Activated effector memory CD4-positive, alpha-beta T cell treated with Interleukin-2 at 50 U/mL for 16 hours (primary cell): Measurements from ENCODE around the gene FRMD4A.
"Not testable (repeated sequence)": the region's sequence is repeated elsewhere in the genome, so short reads cannot be mapped to it uniquely, and the experiment has no call there.

Experiments
- DNase-seq: peaks from one replicate; pipeline ENCODE4 v3.0.0-alpha.2; 2020

FRMD4A gene

GRCh38 chr10:13834581-13835286 is 496.0 kb downstream of the FRMD4A start:
- no peak for DNase-seq

- no peak for DNase-seq
Measured at GRCh38 chr10:13831711-13832141, 499.0 kb downstream of the FRMD4A start.

DNA sequence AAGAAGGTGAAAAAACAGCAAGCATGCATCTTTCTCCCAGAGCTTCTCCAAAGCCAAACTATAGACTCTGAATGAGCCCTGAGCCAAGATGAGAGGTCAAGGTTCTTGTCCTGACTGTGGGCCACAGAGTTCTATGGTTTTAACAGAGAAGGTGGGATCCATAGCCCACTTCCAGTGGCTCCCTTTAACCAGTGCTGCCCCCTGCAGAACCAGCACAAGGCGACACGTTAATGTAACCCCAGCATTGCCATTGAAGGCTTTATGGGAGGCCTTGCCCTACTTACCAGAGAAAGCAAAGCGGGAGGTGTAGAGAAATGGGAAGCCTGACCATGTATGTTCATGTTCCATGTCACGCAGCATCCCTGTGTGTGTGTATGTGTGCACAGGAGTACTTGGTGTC is 500.3 kb downstream of the FRMD4A start:
- DNase-seq, result no peak

- DNase-seq, result no peak
Measured at GRCh38 chr10:13829790-13830189, 500.9 kb downstream of the FRMD4A start.

GRCh38 chr10:13828284-13828683 is 502.4 kb downstream of the FRMD4A start:
- not testable (repeated sequence) for DNase-seq

- no peak for DNase-seq
Measured at GRCh38 chr10:13827076-13827797, 503.5 kb downstream of the FRMD4A start.

DNA sequence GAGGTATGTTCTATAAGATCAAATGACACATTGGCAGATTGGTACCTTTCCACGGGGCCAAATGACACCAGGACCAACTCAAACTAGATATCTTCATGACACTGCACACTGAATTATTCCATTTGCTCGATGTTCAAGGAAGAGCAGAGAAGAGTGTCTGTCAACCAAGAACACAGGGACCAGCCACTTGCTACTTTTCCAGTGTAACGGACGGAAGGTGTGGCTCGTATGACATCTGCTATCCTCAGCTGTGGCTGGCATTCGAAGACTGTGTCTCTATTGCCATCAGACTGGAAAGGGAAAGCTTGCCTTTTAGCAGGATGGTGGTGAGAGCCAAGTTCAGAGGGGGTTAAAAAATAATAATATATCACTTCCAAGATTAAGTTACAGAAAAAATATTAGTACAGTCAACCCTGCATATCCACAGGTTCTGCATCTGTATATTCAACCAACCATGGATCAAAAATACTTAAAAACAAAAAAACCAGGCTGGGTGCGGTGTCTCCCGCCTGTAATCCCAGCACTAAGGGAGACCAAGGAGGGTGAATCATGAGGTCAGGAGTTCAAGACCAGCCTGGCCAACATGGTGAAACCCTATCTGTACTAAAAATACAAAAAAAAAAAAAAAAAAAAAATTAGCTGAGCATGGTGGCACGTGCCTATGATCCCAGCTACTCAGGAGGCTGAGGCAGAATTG is 506.9 kb downstream of the FRMD4A start:
- no peak for DNase-seq

GRCh38 chr10:13823096-13823708 is 507.5 kb downstream of the FRMD4A start:
- DNase-seq, result no peak

DNA sequence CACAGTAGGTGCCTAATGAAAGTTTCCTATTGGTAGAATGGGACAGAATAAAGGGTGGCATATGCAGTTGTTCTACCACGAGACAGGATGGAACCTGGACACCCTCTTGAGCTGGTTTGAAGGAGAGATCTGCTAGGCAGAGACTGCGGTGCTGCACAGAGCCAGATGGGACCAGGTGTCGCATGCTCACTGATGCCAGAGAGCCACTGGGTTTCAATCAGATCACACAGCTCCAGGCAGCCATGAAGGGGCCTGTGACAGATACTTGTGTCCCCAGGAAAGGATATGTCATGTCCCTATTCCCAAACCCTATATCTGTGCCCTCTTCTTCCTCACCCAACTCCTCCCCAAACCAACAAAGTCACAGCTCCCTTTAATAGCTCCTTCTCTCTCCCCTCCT is 508.2 kb downstream of the FRMD4A start:
- DNase-seq, result no peak

GRCh38 chr10:13820964-13821337 is 509.8 kb downstream of the FRMD4A start:
- no peak for DNase-seq

GRCh38 chr10:13820119-13820963 is 510.4 kb downstream of the FRMD4A start:
- DNase-seq, result no peak

DNA sequence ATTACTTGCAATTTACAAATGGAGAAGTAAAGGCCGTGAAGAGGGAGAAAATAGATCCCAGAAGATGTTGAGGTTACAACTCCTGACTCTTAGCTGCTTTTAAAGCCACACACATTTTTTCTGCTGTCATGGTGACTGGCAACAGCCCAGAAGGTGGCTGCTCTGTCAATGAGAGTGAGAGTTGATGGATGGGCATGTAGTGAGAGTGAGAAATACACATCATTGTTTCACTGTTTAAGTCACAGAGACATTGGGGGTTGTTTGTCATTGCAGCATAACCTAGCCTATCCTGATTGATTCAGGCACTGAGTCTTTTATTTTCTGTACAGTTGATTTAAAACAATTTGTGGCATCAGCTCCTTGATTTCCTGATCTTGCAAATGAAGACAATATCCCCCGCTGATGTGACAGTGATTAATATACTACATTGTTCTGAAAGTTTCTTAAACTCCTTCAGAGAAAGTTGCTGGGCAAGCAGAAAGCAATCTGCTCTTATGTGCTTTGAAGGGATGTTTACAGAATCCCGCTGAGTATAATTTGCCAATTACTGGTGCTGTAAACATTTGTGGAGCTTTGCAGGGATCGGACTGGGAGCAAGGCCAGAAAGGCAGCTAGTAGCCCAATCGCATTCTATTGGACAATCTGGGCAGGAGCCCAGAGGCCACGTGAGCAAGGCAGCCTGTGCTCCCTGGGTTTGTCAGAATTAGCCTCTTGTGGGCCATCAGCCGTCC is 514.4 kb downstream of the FRMD4A start:
- DNase-seq, result no peak

DNA sequence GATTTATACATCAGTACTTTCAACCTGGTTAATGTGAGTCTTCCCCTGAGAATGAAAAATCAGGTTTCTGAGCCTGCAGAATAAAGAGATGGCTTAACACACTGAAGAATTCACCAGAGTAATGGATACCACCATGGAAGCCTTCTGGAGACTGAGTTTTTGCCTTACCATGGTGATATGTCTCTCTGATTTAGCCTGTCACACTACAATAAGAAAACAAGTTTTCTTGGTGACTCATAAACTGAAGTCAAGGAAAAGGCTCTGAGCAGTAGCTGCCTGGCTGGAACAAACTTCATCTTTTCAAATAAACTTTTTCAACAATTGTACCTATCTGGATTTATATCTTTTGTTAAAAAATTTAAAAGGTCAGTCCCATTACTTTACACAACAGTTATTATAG is 515.0 kb downstream of the FRMD4A start:
- DNase-seq, result no peak

GRCh38 chr10:13813550-13813949 is 517.2 kb downstream of the FRMD4A start:
- no peak for DNase-seq

GRCh38 chr10:13812804-13813203 is 517.9 kb downstream of the FRMD4A start:
- no peak for DNase-seq

- DNase-seq, result no peak
Measured at GRCh38 chr10:13810568-13810967, 520.2 kb downstream of the FRMD4A start.

DNA sequence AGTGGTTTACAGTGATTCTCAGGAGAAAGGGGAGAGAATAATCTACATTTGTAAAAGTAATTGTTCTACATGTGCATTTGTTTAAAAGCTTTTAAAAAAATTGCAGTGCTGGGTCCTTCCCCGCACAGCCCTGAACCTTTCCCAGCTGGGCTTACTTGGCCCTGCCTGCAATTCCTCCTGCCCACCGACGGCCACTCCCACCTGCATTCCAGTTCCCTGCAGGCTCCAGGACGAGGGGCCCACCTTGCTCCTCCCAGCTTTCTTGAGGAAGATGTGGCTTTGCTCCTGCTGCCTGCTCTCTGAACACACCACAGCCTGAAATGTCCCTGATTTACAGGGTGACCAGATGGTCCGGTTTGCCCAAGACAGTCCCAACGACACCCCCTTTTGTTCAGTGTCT is 521.3 kb downstream of the FRMD4A start:
- DNase-seq, result no peak

DNA sequence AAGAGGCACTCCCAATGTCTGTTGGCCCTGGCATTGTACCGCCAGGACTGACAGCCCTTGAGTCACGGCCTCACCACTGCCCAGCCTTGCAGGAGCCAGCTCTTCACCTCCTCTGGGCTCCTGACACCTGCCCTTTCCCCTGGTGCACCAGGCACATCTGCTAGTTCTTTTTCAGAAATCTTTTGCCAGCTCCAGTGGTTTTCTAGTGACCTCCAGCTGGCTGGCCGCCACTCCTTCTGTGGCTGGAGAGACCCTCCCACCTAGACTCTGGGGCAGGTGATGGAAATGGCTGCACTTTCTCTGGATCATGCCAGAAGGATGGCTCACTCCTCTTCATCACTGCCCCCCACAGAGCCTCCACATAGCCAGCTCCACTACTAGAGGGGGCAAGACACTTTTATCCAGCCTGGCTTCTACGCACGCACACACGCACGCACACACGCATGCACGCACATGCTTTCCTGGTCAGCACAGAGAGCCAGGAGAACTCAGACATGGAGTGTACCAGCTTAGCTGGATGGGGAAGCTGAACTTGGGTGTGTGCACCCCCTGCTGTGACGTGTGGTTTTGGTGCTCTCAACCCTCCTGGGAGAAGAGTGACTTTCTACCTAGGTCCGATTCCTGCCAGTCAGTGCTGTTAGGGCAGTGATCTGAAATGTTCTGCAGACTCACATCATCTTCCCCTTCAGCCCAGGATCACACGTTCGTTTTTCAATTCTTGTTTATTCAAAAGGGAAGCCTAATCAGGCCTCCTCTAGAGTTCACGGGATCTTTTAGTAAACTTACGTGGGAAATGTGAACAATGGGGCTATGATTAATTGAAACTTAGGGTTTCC is 522.0 kb downstream of the FRMD4A start:
- DNase-seq, result no peak

GRCh38 chr10:13806419-13806818 is 524.3 kb downstream of the FRMD4A start:
- DNase-seq, result no peak

- no peak for DNase-seq
Measured at GRCh38 chr10:13803566-13804554, 526.9 kb downstream of the FRMD4A start.
